ENCODE data around the gene RNF144B.
A peak's percentile ranks its signal among the peaks of the same experiment; 100 is the strongest.
"Not testable (repeated sequence)": the region's sequence is repeated elsewhere in the genome, so short reads cannot be mapped to it uniquely, and the experiment has no call there.

RNF144B gene

DNA sequence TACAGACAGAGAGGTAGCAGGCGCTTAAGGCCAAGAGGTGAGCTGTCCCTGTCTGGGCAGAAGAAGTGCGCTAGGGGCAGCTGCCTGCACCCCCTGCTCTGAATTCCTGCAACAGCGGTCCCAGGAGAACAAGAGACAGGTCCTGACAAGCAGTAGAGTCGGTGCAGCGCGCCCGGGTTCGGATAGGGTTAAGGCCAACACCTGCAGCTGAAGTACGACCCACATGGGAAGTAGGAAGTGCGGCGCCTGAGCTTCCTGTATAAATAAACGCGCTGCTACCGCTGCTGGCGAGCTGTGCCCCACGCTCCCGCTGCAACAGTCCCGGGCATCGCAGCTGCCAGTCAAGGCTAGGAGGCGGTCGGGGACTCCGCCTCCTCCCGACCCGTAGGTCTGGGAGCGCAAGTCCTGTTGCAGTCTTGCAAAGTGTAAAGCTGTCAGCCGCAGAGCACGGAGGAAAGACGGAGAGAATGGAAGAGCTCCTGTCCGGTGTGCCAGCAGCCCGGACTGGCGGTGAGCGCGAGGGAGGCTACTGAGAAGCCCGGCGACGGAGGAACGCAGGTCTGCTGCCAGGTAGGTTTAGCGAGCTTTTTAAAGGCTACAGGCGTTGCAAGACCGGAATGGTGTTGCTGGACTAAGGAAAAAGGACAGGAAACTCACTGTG lies at the start of gene RNF144B:
TSS of gene RNF144B (plus strand) at position 290 of the 661 bp plus-strand sequence. CDS start 12,185 bp downstream, outside the sequence.
- peak; percentile 76 for DNase-seq

DNA sequence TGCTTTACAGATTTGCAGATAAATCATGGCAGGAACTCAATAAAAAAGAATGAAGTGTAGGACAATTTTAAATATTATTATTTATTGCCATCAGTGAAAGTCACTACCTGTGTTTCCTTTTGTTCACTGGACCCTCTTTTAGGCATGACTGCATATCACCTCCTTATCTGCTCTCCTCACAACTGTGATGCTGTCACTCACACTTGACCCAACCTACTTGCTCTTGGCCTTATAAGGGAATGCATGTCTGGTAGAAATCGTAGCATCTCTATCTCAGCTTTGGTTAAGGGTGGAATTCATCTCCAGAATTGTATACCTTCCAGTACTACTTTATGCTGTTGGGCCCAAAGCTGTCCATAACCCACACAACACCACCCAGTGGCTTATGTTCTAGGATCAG lies 47.6 kb upstream of the RNF144B start:
- DNase-seq = no peak

DNA sequence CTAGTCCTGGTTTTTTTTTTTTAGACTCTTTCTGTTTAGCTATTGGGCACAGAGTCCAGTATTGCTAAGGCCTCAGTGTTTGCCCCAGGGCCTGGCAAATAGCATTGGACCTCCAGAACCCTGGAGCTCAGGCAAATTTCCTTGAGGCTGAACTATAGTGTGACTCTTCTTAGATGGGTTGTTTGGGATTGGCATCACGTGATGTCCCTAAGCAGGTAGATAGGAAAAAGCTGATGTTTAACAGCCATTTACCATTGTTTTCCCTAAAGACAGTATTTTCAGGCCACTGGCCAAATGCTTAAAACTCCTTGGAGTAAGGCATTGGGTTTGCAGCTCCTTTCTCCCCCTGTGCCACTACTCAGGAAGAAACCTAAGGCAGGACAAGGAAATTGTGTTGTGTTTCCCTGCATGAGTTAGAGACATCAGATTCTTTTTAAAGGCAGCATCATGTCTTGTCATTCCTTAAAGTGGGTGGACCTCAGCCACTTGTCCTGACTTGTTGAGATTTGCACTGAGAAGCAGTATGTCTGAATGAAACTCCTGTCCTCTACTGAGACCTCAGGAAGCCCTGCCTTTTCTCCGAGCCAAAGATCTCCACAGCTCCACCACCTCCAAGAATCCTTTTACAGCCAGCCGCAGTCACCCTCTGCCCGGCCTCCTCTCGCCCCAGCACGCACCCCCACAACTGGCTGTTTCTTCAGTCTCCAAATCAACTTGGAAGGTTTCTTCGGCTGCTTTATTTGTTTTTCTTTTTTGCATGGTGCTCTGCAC lies 46.2 kb upstream of the RNF144B start:
- no peak for DNase-seq

DNA sequence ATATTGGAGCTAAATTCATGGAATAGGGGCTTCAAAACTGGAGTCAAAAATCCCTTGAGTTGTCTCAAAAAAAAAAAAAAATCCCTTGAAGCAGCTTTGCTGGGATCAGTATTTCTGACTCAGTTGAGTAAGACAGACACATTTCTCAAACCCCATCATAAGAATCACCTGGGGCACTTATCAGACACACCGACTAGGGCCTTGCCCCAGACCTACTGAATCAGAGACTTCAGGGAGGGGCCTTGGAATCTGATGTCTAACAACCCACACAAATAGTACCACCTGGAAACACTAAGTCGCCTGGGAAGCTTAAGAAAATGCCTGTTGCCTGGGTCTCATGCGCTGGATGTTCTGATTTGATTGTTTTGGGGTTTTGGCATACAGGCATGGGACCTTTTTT lies 44.9 kb upstream of the RNF144B start:
- no peak for DNase-seq

DNA sequence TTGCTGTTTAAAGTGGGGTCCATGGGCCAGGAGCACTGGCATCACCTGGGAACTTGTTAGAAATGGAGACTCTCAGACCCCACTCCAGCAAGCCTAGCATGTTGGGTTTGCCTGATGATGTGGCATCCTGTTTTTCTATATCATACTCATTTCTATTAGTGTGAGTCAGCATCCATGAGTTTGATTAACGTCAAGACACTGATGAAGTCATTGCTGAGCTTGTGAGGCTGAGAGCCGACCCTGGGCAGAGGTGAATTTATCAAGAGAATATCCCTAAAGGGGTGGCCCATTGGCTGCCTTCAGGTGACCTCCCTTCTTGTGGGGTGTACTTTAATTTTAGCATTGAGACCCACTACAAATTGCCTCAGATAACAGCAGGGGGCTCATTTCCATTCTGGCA lies 43.4 kb upstream of the RNF144B start:
- DNase-seq = no peak

DNA sequence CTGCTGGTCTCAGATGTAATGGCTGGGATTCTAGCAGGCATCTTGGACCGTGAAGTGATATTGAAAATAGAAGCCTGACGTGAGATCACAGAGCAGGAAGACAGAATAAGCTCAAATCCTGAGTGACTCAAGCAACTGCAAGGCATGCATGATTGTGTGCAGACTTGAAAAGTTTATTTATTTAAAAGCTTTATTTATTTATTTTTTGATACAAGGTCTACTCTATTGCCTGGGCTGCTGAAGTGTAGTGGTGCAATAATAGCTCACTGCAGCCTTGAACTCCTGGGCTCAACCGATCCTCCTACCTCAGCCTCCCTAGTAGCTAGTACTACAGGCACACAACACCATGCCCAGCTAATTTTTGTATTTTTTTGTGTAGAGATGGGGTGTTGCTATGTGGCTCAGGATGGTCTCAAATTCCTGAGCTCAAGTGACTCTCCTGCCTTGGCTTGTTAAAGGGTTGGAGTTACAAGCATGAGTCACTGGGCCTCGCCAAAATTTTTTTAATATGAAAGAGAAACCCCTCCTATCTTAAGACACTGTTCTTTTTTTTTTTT lies 40.1 kb upstream of the RNF144B start:
- no peak for DNase-seq

DNA sequence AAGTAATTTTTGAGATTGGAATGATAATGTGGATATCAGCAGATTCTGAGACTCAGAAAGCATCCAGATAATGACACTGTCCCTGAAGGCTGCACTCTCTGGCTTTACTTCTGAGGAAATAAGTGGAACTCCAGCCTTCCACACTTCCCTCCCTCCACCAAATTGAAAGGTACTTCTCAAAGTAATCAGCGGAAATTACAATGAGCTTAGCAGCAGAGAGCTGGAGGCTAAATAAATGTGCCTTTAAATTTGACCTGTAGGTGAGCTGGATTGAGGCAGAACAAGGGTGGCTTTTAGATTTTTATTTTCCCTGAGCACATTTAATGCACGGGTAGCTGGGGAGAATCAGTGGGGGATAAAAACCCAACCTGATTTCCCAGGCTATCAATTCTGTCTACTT lies 39.3 kb upstream of the RNF144B start:
- DNase-seq = no peak

DNA sequence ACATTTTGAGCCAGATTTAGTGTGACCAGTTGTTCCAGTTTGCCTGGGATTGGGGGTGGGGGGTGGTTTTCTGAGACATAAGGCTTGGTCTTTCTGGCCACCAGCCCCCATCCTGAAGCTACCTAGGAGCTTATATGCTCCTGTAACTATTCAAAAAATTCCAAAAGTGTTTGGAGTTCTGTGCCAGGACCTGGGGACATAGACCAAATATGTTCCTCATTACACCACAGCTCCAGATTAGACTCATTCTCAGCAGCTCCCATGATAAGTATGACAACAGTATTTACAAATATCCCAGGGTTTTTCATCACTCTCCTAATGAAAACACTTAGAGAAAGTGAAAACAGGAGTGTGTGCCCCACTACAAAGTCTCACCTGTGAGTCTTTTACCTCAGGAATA lies 37.8 kb upstream of the RNF144B start:
- DNase-seq = no peak

DNA sequence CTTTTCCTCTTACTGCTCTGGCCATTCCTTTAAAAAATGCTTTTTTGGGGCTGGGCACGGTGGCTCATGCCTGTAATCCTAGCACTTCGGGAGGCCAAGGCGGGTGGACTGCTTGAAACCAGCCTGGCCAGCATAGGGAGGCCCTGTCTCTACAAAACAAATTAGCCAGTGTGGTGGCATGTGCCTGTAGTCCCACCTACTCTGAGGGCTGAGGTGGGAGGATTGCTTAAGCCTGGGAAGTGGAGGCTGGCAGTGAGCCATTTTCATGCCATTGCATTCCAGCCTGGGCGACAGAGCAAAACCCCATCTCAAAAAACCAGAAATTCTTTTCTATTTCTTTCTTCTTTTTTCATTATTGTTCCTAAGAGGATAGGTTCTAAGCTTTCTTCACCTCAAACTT lies 36.9 kb upstream of the RNF144B start:
- DNase-seq = no peak

DNA sequence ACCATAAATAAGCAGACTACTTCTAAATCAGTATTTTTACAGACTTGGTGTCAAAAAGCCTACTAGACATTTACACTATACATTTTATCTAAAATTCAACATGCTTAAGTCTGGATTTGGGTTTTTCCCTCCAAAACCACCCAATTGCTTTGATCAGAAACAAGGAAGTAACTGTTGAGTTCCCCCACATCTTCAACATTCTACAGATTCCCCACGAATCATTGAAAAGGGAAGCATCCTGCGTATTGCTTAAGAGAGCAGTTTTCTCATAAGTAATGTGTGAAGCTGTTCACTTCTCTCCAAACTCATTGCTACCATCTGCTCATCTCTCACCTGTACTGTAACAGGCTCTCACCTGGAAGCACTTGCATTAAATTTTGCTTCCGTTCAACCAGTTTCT lies 36.4 kb upstream of the RNF144B start:
- peak; percentile 21 for DNase-seq

DNA sequence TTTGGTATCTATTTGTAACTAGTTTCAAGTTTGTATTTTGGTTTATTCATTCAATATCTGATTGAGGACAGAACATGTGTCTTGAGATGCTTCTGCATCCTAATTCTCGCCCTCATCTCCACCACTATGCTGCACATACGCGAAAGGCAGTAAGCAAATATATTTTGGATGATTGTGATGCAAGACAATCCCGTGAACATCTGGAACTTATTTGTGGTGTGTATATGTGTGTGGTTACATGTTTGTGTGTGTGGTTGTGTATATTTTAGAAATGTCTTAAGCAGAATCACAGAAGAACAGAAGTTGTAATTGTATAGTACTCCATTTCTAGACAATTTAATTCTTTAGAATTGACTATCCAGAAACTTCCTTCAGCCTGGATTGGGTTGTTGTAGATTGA lies 35.1 kb upstream of the RNF144B start:
- no peak for DNase-seq

DNA sequence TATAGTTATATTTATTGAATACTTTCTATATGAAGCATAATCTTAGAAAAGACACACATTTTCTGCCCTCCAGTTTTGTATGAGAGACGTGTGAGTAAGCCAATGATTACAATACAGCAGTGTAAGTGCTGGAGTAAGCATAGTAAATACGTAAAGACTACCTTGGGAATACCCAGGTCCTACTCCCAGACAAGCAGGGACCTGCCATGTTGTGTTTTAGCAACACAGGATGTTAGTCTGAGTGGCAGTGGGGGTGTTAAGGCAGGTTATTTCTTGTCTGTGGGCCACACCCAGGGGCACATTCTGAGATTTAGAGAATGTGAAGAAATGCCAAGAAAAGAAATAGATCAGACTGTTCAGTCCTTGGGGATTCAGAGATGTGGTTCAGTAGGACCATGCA lies 34.3 kb upstream of the RNF144B start:
- no peak for DNase-seq

DNA sequence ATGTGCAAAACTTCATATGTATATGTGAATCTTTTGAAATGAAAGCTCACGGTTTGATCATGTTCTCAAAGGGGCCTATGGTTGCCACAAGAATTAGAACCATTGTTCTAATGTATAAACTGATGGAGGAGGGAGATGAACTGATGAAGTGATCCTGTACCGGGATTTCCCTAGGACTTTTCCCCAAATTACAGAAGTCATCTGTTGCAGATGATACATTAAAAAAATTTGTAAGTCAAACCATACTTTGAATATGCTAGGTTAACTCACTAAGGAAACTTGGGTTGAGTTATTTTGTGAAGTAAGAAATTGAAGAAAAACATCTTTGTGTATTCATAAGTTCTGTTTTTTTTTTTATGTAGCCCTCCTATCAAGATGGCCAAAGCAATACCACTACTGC lies 33.9 kb upstream of the RNF144B start:
- no peak for DNase-seq

DNA sequence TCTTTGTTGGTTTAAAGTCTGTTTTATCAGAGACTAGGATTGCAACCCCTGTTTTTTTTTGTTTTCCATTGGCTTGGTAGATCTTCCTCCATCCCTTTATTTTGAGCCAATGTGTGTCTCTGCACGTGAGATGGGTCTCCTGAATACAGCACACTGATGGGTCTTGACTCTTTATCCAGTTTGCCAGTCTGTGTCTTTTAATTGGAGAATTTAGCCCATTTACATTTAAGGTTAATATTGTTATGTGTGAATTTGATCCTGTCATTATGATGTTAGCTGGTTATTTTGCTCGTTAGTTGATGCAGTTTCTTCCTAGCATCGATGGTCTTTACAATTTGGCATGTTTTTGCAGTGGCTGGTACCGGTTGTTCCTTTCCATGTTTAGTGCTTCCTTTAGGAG lies 29.6 kb upstream of the RNF144B start:
- not testable (repeated sequence) for DNase-seq

DNA sequence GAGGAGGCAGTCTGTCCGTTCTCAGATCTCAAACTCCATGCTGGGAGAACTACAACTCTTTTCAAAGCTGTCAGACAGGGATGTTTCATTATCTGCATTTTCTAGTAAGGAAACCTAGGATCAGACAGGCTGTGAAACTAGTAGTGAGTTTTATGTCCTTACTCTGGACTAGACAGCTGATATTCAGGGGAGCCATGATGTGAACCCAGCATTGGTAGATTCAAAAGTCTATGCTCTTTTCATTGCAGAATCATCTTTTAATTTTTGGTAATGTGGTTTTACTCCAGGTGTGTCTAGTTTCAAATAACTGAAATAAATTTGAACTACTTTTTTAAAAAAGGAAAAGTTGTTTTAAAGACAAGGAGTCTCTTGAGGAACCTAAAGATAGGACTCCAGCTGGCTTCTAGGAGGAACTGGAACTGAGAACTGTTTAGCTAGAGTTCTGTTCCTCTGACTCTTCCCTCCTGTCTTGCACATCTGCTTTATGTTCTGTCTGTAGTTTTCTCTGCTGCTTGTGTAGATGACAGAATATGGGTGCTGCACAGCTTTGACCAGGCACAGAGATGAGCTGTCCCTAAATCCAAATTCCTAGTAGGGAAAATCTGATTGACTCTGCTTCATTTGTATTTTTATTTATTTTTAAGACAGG lies 27.8 kb upstream of the RNF144B start:
- DNase-seq = no peak

DNA sequence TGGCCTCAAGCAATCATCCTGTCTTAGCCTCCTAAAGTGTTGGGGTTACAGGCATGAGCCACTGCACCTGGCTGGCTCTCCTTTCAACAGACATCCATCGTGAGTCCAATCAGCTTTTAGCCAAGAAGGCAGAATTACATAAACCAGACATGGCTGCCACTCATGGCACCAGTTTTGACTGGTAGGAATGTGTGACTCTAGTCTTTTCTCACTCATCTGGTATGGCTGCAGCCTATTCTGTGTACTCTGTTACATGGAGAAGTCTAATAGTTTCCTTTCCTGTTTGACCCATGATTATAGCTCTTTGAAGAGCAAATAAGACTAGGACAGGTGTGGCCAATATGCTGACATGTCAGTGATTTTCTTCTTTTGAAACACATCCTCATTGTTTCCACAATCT lies 27.0 kb upstream of the RNF144B start:
- DNase-seq = no peak

DNA sequence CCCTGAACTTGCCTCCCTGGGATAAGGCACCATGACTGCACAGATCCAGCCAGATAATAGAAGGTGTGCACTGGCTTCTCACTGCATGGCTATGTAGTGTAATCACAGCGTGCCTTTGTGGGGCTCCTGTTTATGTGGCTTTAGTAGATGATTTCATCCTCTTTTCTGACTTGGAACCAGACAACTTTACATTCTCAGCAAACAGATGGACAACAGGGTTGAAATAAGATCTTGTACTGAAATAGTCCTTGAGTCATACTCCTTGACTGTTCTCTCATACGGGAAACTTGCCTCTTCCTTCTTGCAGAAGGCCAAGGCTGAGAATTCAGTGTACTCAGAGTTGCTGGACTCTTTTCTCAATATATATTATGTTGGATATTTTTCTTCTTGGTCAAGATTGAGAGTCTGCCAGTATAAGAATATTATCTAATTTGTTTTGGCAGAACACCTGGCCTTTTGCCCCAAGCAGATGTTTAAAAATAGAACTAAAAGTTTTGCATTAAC lies 25.0 kb upstream of the RNF144B start:
- DNase-seq = no peak

DNA sequence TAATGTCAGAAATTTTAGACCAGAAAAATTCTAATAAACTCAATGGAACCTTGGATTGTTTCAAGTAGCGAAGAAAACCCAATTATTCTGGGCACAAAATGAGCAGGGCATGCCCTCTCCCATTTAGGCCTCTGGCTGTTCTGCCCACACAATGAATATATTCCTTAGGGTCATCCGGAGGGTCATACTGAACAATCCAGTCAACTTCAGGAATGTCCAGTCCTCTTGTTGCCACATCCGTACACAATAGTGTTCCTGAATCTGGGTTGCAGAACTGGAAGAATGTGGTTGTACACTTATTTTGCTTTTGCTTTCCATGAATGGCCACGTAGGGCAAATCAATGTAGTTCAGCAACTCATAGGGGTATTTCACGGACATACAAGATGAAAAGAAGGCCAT lies 23.4 kb upstream of the RNF144B start:
- no peak for DNase-seq

DNA sequence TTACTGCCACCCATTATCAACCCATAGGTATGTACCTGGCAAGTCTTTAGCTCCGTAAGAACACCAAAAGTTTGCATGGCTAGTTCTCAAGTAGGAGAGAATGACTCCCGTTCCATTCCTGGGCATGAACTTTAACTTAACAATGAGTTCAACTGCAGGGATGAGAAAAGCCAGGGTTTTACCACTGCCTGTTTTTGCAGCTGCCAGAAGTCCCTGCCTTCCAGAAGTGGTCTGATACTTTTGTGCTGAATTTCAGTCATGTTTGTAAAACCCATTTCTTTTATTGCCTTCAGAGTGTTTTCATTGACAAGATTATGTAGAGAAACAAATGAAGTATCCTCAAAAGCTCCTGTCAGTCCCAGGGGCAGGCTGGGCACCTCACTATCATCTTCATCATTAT lies 22.6 kb upstream of the RNF144B start:
- not testable (repeated sequence) for DNase-seq

DNA sequence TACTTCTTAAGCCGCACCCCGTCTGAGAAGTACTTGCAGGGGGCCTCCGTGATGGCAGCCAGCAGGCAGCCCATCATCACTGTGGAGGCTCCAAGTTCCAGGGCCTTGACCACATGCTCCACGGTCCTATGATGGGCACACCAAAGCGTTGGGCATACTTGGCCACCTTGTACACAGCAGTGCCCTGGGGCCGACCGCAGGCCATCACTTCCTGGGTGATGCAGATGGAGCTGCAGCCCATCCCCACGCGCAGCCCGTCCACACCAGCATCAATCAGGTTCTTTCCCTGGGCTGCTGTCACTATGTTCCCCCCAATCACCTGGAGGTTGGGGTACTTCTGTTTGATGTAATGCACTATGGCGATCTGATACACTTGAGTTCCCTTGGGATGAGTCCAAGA lies 19.8 kb upstream of the RNF144B start:
- DNase-seq = no peak

DNA sequence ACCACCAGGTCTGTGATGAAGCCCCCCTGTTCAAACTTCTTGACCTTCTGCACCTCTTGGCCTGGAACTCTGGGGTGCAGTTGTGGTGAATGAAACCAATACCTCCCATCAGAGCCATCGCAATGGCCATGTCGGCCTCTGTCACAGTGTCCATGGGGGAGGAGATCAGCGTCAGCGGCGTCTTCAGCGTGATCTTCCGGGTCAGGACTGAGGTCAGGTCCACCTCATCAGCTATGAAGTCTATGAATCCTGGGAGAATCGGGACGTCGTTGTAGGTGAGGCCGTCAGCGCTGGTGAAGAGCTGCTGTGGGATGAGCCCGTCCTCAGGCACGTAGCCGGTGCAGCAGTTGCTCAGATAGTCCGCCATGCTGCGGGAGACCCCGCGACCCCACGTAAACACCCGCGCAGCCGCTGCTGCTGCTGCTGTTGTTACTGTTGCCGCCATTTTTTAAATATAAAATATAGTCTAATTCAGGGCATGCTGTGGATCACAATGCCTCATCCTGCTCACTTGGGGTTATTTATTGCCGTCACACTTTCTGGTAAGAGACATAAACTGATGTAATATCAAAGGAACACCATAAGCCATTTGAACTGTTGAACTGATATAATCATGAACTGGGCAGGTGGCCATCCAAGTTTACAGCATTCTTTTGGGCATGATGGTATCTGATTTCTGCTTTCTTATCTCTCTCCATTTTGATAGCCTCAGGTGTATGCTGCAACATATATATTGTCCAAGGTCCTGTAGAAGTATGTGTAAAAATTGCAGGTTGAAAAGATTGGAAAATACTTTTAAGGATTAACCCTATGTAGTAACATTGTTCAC lies 18.7 kb upstream of the RNF144B start:
- no peak for DNase-seq

DNA sequence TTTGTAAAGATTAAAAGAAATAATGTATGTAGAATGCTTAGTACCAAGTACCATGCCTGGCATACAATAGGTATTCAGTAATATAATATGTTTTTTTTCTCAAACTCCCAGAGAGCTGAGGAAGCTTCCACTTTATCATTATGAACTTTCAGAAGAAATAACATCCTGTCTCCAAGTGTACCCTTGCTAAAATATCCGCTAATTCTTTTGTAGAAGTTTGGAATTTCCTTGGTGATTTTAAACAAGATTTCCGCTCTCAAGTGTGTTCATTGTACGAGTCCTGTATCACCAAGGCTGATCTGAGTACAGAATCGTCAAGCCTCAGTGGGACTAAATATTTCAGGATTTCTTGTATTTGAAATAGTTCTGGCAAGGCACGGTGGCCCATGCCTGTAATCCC lies 16.1 kb upstream of the RNF144B start:
- no peak for DNase-seq

DNA sequence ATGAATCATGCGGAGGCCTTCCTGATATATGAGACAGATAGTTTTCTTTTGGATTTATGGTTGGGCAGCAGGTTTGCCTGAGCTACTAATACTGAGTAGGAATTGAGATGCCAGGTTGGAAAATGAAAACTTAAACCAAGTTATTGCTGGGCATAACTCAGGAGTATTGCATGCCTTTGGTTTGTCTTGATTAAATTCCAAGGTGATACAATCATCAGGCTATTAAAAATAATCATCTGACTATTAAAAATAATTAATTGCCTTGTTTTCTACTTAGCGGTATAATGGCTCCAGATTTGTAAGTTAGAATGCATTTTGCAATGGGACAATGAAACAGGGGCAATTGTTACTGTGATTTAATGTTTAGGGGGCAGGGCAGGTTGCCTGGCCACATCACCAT lies 15.5 kb upstream of the RNF144B start:
- DNase-seq = no peak

Data from OCI-M1 (cell line).